Vagina (tissue), 2 donors: ENCODE measurements around the gene KRTAP10-7. TPM values are rescaled to one million over a fixed set of nuclear protein-coding genes. Genes with fewer than 3 reads are reported as not detected.
"Not testable (repeated sequence)": the region's sequence is repeated elsewhere in the genome, so short reads cannot be mapped to it uniquely, and the experiment has no call there.

Source experiments
- DNase-seq, 2 donors: peaks; one replicate each; pipeline ENCODE4 v3.0.0-alpha.2; 2017; ENCODE audit errors: extremely low spot score in 2 of 2
- H3K27ac ChIP-seq: fragments of 200-600 bp; sonication (generic); one replicate; pipeline ENCODE4 v1.5.1; 2019
- H3K27me3 ChIP-seq: fragments of 200-600 bp; sonication (generic); one replicate; pipeline ENCODE4 v1.5.1; 2019
- H3K36me3 ChIP-seq, 2 donors: fragments of 200-600 bp; sonication (generic); one replicate each; pipeline ENCODE4 v1.5.1; 2017 to 2019
- H3K4me1 ChIP-seq: fragments of 200-600 bp; sonication (generic); one replicate; pipeline ENCODE4 v1.5.1; 2019
- H3K4me3 ChIP-seq, 2 donors: fragments of 200-600 bp; sonication (generic); 1 replicate in 1 of 2; 2 replicates in 1 of 2; pipeline ENCODE4 v1.5.1; 2016 to 2019
- H3K9me3 ChIP-seq: fragments of 200-600 bp; sonication (generic); one replicate; pipeline ENCODE4 v1.5.1; 2019
- CTCF ChIP-seq, 3 experiments: fragments of 450-650 bp in 2 of 3; fragments of 200-600 bp in 1 of 3; sonication (generic) in 1 of 3; IDR thresholded peaks; one replicate each; pipeline ENCODE4 v1.5.1; 2017 to 2019; ENCODE audit warnings: antibody characterized with exemption in 3 of 3, mild to moderate bottlenecking in 2 of 3, moderate library complexity in 2 of 3
- POLR2A ChIP-seq, 2 donors: fragments of 450-650 bp; IDR thresholded peaks; one replicate each; pipeline ENCODE4 v1.6.1; 2017; ENCODE audit warnings: antibody characterized with exemption in 2 of 2, mild to moderate bottlenecking in 2 of 2, moderate library complexity in 2 of 2
- POLR2AphosphoS5 ChIP-seq, 2 donors: sonication (generic); formaldehyde crosslinking; IDR thresholded peaks; one replicate each; pipeline ENCODE4 v1.9.0; 2017; ENCODE audit warnings: antibody characterized with exemption in 2 of 2, mild to moderate bottlenecking in 2 of 2, low read depth in 1 of 2; ENCODE audit not compliant: insufficient read depth in 1 of 2
- intact Hi-C: fragments of 100-400 bp; cut with DNase I; formaldehyde crosslinking; loops from one replicate; pipeline ENCODE4 v1.15.1; 2023
- total RNA-seq: library from RNA; depleted of rRNA; stranded (reverse); fragments of >200 nt; gene quantifications from one replicate; pipeline ENCODE4 v1.2.3, GENCODE V29; 2016

KRTAP10-7 gene
- total RNA-seq, 1 donor from 2014 or later: not detected

DNA sequence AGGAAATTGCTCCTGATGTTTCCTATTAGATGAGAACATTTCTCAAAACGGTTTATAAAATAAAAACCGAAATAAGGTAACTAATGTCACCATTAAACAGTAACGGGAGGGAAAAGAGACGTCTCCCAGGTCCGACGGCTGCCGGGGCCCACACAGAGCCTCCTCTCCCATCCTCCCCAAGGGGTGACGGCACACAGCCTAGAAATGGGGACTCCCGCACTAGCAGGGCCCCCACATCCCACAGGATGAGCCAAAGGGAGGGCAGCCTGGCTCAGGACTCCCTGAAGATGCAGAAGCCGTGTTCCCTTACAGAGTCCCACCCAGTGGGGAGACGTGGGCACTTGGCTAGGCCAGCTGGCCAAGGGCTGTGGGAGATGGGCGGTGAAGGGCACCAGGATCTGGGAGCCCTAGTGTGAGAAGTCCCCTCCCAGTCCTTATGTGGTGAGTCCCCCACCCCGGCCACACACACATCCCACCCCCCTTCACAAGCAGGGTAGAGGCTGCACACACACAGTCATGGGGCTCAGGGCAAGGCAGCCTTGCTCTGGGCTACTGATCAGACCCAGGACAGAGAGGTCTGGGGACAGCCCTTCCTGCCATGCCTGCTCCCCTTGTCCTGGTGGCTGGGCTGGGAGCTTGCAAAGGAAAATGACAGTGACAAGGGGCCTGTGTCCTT is 45.1 kb upstream of the KRTAP10-7 start:
- Histone ChIP-seq H3K4me3 (no peak overlapping the region), H3K27ac (no peak overlapping the region), H3K9me3 (no peaks in the 10 kb centered on the region), H3K4me1 (no peaks in the 10 kb centered on the region), H3K27me3 (no peaks in the 10 kb centered on the region), H3K36me3 (no peaks in the 10 kb centered on the region)
- intact Hi-C loops: no loop called here
- DNase-seq: peak; percentile 62 to 91
- TF ChIP-seq POLR2A (IDR thresholded peaks at IDR 0.05): no peak
- TF ChIP-seq POLR2AphosphoS5 (IDR thresholded peaks at IDR 0.05; ENCODE audit: insufficient read depth in 1 of 2, low read depth in 1 of 2): no peak
- no peak for TF ChIP-seq CTCF (IDR thresholded peaks at IDR 0.05)

DNA sequence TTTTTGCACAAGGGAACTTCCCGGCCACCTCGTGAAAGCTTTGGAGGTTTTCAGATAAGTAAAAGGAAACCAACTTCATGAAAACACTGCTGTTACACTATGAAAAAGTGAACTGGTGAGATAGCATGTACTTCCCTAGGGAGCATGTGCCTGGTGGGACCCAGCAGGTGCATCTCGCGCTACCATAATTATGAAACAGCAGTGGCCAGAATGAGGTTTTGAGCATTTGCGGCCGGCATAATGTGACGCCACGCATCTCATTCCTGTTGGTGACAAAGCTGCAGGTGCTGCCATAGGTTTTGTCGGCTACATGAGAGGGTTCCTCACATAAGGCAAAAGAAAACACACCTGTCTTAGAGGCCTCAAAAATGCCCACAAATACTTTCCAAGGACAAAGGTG is 43.5 kb upstream of the KRTAP10-7 start:
- intact Hi-C loops: no loop called here
- DNase-seq: peak in 1 of 2 donors; percentile 37
- Histone ChIP-seq H3K4me1 (no peaks in the 10 kb centered on the region), H3K9me3 (no peaks in the 10 kb centered on the region), H3K4me3 (no peak overlapping the region), H3K27me3 (no peaks in the 10 kb centered on the region), H3K27ac (no peak overlapping the region), H3K36me3 (no peaks in the 10 kb centered on the region)
- TF ChIP-seq POLR2AphosphoS5 (IDR thresholded peaks at IDR 0.05; ENCODE audit: insufficient read depth in 1 of 2, low read depth in 1 of 2) (no peak), POLR2A (IDR thresholded peaks at IDR 0.05) (no peak), CTCF (IDR thresholded peaks at IDR 0.05) (no peak)

GRCh38 chr21:44557491-44558328 is 42.7 kb upstream of the KRTAP10-7 start:
- TF ChIP-seq POLR2A (IDR thresholded peaks at IDR 0.05): no peak
- no peak for TF ChIP-seq CTCF (IDR thresholded peaks at IDR 0.05)
- TF ChIP-seq POLR2AphosphoS5 (IDR thresholded peaks at IDR 0.05; ENCODE audit: insufficient read depth in 1 of 2, low read depth in 1 of 2): no peak
- Histone ChIP-seq H3K4me1 (no peaks in the 10 kb centered on the region), H3K9me3 (no peaks in the 10 kb centered on the region), H3K36me3 (no peaks in the 10 kb centered on the region), H3K4me3 (no peak overlapping the region), H3K27ac (no peak overlapping the region), H3K27me3 (no peaks in the 10 kb centered on the region)
- peak in 1 of 2 donors; percentile 67 for DNase-seq
- intact Hi-C loops: no loop called here

- H3K36me3 ChIP-seq, H3K4me3 ChIP-seq, H3K4me1 ChIP-seq, H3K9me3 ChIP-seq, H3K27ac ChIP-seq, intact Hi-C loops, H3K27me3 ChIP-seq: not testable (repeated sequence)
- DNase-seq: peak in 1 of 2 donors; percentile 40
Measured at GRCh38 chr21:44558329-44558675, 42.1 kb upstream of the KRTAP10-7 start.

DNA sequence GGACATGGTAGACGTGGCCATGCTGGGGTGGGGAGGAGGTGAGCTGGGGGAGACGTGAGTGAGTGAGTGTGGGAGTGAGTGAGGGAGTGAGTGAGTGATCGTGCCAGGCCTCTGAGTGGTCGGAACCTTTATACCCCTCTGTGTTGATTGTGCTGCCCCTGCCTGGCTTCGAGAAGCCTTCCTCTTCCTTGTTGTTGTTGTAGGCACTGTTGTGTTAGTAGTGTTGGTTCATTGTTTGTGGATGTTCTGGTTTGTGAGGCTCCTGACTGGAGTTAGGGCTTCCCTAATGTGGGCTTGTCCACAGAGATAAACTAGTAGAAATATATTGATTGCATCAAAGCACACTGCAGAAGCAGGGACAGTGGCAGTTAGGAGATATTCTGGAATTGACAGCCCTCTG is 41.7 kb upstream of the KRTAP10-7 start, which contains the start of gene KRTAP10-3:
Gene KRTAP10-3 (minus strand): TSS at position 101 of the 400 bp plus-strand sequence. CDS start 80 bp downstream, at position 21.
- H3K27ac ChIP-seq: no peak within 1 kb of the TSS
- H3K4me3 ChIP-seq: no peak within 1 kb of the TSS
- DNase-seq: peak in 1 of 2 donors; percentile 75
- H3K4me1 ChIP-seq: no peaks in the 10 kb centered on the region
- intact Hi-C loops: no loop called here
- no peaks in the 10 kb centered on the region for H3K27me3 ChIP-seq
- H3K9me3 ChIP-seq: no peaks in the 10 kb centered on the region
- no peak for TF ChIP-seq POLR2A (IDR thresholded peaks at IDR 0.05)
- TF ChIP-seq CTCF (IDR thresholded peaks at IDR 0.05): no peak
- no peak for TF ChIP-seq POLR2AphosphoS5 (IDR thresholded peaks at IDR 0.05; ENCODE audit: insufficient read depth in 1 of 2, low read depth in 1 of 2)
- H3K36me3 ChIP-seq: no peaks in the 10 kb centered on the region
